GM18498 (cell line): ENCODE data around the gene ACSL3.
"Not testable (repeated sequence)": the region's sequence is repeated elsewhere in the genome, so short reads cannot be mapped to it uniquely, and the experiment has no call there.

Experiments used
- ATAC-seq: cut with Tn5 transposase; IDR thresholded peaks from one replicate; pipeline ENCODE4 v1.9.1; 2021; ENCODE audit warnings: mild to moderate bottlenecking, moderate library complexity; ENCODE audit not compliant: unreplicated experiment

The ACSL3 gene

DNA sequence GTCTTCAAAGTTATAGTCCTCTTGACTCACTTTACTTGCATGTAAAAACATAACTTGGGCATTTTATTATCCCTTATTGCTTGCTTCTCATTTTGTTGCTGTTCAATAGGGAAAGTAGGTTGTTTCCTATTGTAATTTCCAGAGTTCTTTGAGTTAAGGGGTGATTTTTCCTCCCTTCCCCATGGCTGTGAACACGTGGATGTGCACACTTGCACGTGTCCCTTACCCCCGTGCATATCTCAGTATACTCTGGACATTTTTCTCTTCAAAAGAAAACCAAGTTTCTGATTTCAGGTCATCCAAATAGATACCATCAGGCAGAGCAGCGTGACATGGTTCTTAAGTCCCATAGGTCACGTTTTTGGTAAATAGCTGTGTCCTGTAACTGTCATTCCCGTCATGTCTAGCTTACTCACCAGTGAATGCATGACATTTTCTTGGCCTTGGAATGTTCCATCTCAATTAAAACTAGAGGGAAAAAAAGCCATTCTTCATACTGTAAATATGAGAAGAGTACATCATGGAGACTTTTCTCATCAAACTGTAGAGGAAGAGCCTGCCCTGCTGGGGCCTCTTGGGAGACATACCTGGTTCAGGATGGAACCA, 107.8 kb downstream of the ACSL3 start:
- no peak for ATAC-seq

DNA sequence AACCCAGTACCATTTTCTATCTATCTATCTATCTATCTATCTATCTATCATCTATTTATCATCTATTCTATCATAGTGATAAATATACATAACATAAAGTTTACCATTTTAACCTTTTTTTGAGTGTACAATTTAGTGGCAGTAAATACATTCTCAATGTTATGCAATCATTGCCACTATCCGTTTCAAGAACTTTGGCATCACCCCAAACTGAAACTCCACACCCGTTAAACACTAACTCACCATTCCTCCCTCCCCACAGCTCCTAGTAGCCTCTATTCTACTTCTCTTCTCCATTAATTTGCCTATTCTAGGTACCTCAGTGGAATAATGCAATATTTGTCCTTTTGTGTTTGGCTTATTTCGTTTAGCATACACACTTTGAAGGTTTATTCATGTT, 108.7 kb downstream of the ACSL3 start:
- no peak for ATAC-seq

DNA sequence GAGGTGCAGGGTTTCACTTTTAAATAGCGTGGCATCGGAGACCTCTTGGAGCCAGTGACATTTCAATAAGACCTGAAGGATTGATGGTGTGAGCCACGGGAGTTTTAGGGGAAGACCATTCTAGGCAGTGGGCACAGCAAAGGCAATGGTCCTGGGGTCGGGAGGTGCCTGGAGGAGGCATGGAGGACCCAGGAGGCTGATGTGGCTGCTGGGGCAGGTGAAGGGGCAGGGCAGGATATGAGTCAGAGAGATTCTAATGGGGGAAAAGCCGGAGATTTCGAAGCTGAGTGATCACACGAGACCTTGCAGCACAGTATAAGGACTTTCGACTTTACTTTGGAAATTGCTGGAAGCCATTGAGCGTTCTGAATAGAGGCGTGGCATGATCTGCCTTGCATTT, 111.6 kb downstream of the ACSL3 start:
- no peak for ATAC-seq

DNA sequence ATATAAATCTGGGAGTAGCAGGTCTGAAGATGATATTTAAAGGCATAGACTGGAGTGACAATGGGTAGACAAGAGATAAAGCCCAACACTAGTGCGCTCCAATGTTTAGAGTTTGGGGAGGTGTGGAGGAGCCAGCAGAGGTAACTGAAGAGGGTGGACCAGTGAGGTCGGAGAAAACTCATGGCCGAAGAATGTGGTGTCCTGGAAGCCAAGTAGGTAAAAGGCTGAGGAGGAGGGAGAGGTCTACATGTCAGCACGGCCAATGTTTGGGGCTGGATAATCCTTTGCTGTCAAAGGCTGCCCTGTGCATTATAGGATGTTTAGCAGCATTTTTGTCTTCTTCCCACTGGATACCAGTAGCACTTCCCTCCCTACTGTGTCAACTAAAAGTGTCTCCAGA, 112.4 kb downstream of the ACSL3 start:
- ATAC-seq: no peak

DNA sequence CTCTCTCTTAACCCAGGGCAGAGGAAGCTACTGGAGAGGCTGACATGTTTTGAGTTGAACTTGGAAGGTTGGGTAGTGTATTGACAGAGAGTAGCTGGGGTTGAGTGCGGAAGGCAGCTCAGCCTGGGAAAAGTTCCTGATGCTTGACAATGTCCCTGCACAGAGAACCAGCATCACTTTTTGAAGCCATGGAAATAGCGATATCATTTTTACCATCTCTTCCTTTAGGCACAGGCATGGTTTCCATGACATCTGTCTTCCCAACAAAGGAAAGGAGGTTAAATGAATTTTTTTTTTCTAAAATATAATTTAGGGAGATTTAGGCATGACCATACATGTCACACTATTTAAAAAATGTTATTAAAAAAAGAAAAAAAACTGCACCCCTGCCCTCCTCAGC, 112.9 kb downstream of the ACSL3 start:
- ATAC-seq: no peak

DNA sequence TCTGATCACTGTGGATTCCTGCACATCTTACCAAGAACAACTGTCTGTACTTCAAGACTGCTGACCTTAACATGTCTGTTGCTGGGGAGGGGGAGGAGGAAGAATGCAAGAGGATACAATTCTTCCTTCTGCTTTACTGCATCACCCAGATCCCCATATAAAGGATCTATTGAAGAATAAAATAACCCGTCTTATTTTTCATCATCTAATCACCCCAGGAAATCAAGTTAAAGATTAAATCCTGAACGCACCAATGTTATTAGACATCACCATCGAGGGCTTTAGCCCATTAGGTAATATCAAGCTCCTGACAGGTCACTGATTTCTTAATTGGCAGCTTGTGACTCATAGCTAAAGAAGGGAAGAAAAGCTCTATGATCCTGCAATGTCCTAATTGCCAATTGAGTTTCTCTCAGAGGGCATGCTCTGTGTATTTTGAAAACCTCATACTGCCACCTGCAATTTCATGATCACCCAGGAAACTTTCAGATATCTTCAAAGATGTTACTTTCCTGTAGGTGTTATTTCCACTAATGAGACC, 115.8 kb downstream of the ACSL3 start:
- ATAC-seq: no peak

DNA sequence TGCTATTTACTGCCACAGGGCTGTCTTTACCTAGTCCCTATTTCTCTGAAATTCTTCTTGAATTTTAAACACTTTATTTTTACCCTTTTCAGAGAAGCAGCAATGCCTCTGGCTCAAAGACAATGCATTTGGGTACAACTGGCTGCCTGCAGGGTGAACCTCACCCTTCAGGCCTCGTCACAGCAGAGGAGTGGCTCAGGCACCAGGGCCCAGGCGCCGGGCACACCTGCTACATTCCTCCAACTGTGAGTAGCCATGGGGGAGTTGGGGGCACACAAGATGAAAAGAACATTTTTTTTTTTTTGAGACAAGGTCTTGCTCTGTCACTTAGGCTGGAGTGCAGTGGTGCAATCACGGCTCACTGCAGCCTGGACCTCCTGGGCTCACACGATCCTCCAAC, 116.3 kb downstream of the ACSL3 start:
- ATAC-seq: no peak

DNA sequence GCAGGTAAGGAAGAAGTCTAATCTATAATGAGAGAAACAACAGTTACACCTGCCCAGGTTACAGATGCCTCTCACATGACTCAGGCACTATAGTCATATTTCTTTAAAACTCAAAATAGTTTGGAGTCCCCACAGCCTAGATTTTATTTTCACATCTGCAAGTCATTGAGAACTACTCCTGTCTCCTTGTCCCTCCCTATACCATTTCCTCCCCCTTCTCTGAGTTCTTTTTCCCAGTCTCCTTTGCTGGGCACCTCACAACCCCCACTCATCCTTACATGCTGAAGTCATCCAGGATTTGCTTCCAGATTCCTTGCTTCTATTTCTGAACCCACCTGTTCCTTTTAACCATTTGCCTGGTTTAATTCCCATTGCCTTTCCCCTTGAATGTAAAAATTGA, 118.0 kb downstream of the ACSL3 start:
- ATAC-seq: no peak

DNA sequence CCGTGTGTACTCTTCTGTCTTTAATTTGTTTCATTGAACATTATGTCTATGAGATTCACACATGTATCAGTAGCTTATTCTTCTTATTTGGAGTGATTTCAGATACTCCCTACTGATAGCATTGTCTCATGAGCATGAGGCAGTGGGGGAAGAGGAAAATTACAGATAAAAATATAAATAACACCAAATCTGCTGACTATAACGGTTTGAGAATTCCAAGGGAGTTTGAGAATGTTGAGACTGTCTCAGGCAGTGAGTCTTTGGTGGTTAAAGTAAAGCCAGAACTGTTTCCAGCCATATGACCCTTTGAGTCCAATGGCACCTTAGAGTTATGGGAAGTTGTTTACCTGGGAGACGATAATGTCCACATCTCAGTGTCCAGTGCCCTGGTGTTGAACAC, 118.6 kb downstream of the ACSL3 start:
- no peak for ATAC-seq

DNA sequence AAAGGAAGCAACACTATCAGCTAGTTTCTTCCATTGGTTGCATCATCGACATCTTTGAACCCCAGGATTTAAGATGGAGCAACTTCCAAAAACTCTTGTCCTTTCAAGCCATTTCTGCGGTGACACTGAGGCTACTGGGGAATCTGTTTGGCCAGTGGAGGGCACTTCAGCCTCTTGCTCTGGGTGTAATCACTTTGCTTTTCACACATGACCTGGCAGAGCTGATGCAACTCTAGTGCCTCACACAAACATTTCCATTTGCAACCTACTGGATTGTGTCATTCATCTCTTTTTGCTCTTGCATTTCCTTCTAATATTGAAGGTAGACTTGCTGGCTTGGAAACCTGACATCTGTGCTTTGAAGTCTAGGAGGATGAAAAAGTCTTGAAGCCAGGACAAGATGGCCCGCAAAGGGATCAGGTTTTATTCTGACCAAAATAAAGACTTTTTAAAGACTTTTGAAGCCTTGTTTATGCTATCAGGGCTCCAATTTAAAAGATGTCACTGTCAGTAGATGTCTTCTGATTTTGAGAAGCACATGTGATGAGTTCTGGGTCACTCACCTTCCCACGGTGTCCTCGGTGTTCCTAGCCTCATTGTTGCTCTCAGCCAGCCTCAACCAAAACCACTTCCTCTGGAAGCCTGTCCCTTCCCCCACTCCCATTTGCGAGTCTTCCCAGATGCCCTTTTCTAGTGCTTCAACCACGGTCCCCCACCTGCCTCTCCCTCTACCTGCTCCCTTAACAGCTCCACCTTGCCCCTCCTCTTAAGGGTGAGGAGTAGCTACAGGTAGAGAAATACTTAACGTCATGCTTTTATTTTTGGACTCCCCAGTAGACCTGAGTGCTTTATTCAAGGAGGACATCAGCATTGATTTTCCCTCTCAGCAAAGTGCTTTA, 121.4 kb downstream of the ACSL3 start:
- ATAC-seq: no peak

DNA sequence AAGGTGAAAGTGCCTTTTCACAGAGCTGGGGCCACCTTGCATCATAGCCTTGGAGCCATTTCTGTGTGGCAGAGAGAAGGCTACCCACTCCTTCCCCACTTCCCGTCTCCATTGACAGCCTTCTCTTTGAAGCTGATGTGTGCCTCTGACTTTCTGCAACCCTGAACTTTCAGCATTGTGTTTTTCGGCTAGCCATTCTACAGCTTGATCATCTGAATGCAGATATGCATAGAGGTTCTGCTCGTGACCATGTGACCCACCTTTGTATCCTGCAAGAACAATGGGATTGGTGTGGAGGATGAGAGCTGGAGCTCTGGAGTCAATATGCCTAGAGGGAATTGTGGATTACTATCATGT, 122.1 kb downstream of the ACSL3 start:
- ATAC-seq: no peak

DNA sequence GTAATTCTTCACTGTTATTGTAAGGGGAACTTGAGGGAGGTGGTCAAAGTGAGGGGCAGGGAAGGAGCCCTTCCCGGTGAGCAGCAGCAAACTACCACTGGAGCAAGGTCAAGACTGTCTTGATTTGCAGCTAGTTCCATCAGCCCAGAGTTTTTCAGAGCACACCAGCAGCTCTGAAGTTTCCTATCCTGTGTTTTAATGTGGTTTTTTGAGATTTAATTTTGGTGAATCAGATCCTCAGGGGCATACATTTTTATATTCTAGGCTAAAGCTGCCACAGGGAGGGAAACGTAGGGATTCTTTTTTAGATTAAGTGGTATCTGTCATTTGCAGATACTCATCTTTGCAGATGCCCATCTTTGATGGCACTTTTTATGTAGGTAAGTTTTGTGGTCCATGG, 124.1 kb downstream of the ACSL3 start:
- no peak for ATAC-seq

DNA sequence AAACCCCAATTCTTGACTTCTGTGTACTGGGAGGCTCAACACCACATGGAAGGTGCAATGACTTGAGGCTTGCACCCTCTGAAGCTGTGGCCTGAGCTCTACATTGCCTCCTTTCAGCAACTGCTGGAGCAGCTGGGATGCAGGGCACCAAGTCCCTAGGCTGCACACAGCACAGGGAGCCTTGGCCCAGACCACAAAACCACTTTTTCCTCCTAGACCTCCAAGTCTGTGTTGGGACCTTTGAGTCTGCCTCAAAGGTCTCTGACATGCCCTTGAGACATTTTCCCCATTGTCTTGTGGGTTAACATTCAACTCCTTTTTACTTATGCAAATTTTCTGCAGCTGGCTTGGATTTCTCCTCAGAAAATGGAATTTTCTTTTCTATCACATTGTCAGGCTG, 128.6 kb downstream of the ACSL3 start:
- no peak for ATAC-seq

DNA sequence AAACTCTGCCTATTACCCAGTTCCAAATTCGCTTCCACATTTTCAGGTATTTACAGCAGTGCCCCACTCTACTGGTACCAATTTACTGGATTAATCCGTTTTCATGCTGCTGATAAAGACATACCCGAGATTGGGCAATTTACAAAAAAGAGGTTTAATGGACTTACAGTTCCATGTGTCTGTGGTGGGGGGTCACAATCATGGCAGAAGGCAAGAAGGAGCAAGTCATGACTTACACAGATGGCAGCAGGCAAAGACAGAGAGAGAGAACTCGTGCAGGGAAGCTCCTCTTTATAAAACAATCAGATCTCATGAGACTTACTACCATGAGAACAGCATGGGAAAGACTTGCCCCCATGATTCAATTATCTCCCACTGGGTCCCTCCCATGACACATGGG, 129.4 kb downstream of the ACSL3 start:
- ATAC-seq: not testable (repeated sequence)

DNA sequence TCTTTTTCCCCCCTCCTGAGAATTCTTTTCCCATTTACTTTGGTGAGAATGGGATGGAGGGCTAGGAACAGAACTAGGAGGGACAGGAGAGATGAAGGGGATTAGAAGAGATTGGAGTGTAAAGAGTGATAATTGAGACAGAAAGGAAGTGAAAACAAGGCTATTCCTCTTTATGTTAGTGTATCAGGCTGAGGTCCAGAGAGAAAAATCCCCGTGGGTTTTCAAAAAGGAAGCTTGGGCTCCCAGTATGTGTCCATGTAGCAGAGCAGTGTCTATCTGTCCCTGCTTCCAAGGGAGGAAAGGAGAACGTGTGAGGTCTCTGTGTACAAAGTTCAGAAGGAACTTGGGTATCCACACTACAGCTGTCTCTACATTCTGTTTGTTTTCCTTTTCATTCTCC, 131.3 kb downstream of the ACSL3 start:
- no peak for ATAC-seq
